AG04449 (cell line): ENCODE data around the gene PDZK1IP1.

ENCODE experiments used
- CTCF ChIA-PET: fragments of 350-600 bp; formaldehyde crosslinking; extraction: SDS; loops from one replicate; lab custom pipeline; 2021; ENCODE audit warnings: antibody characterized with exemption; lab: Yijun Ruan, JAX
- POLR2A ChIA-PET: fragments of 400-600, 350-600 bp; formaldehyde crosslinking; extraction: SDS; loops from one replicate; lab custom pipeline; 2020; ENCODE audit warnings: antibody characterized with exemption, inconsistent platforms; lab: Yijun Ruan, JAX
- DNase-seq: peaks from one replicate; pipeline ENCODE4 v3.0.0-alpha.2; 2010; ENCODE audit warnings: low read depth, low spot score
- H3K4me3 ChIP-seq: 2 replicates; pipeline ENCODE4 v1.5.1; 2011; ENCODE audit warnings: low read depth, mild to moderate bottlenecking, control low read depth, low read length
- CTCF ChIP-seq: IDR thresholded peaks from one replicate; pipeline ENCODE4 v1.5.1; 2011; ENCODE audit warnings: mild to moderate bottlenecking, moderate library complexity, low read length, control low read depth, inconsistent platforms; ENCODE audit not compliant: insufficient read depth; ENCODE audit errors: missing control alignments

Gene PDZK1IP1

GRCh38 chr1:47183308-47184089, 6.3 kb downstream of the PDZK1IP1 start:
- no peak for TF ChIP-seq CTCF
- no peak overlapping the region for H3K4me3 ChIP-seq
- ChIA-PET CTCF (interaction anchor here (0.7 to 12.9 kb wide), 7 partner anchors 8 to 543 kb away, joined by 3 to 213 read pairs (median 4); partner anchors contain the start of gene PDZK1IP1), POLR2A (no interaction called here)
- DNase-seq = no peak

GRCh38 chr1:47182676-47183235, 7.1 kb downstream of the PDZK1IP1 start:
- ChIA-PET POLR2A (no interaction called here), CTCF (interaction anchor here (0.9 to 12.9 kb wide), 5 partner anchors 9 to 528 kb away, joined by 3 to 213 read pairs (median 4); partner anchors contain the start of gene PDZK1IP1)
- TF ChIP-seq CTCF = no peak
- DNase-seq = no peak
- no peak overlapping the region for H3K4me3 ChIP-seq

GRCh38 chr1:47181955-47182675, 7.7 kb downstream of the PDZK1IP1 start:
- no peak for DNase-seq
- H3K4me3 ChIP-seq = no peak overlapping the region
- ChIA-PET CTCF (interaction anchor here (0.9 to 12.9 kb wide), 7 partner anchors 9 to 544 kb away, joined by 3 to 213 read pairs (median 4); partner anchors contain the start of gene PDZK1IP1), POLR2A (no interaction called here)
- TF ChIP-seq CTCF = no peak

GRCh38 chr1:47181095-47181954, 8.5 kb downstream of the PDZK1IP1 start:
- ChIA-PET CTCF (interaction anchor here (0.8 to 12.9 kb wide), 7 partner anchors 10 to 545 kb away, joined by 3 to 213 read pairs (median 8); partner anchors contain the start of gene PDZK1IP1), POLR2A (no interaction called here)
- DNase-seq = no peak
- no peak overlapping the region for H3K4me3 ChIP-seq
- no peak for TF ChIP-seq CTCF

GRCh38 chr1:47180603-47181094, 9.2 kb downstream of the PDZK1IP1 start:
- no peak overlapping the region for H3K4me3 ChIP-seq
- TF ChIP-seq CTCF = no peak
- no peak for DNase-seq
- POLR2A ChIA-PET = no interaction called here
- CTCF ChIA-PET = interaction anchor here (0.8 to 12.9 kb wide), 7 partner anchors 11 to 545 kb away, joined by 3 to 213 read pairs (median 8); partner anchors contain the start of gene PDZK1IP1
